Endodermal cell (in vitro differentiated cells): ENCODE measurements around the gene CSPG4. TPM values are rescaled to one million over a fixed set of nuclear protein-coding genes. Genes with fewer than 3 reads are reported as not detected.

Experiments used
- DNase-seq: peaks from one replicate; pipeline ENCODE4 v3.0.0-alpha.2; 2017
- H3K27ac ChIP-seq: 2 replicates; pipeline ENCODE4 v1.5.1; 2013; ENCODE audit warnings: mild to moderate bottlenecking, low read depth, low read length, moderate library complexity
- H3K27me3 ChIP-seq: 2 replicates; pipeline ENCODE4 v1.6.1; 2013; ENCODE audit warnings: mild to moderate bottlenecking, low read length, moderate library complexity; ENCODE audit not compliant: insufficient read depth, control insufficient read depth, poor library complexity, severe bottlenecking
- H3K36me3 ChIP-seq: 2 replicates; pipeline ENCODE4 v1.7.0; 2013; ENCODE audit warnings: mild to moderate bottlenecking, low read length, moderate library complexity; ENCODE audit not compliant: control insufficient read depth, insufficient read depth
- H3K4me1 ChIP-seq: one replicate; pipeline ENCODE4 v1.7.0; 2013; ENCODE audit warnings: low read length; ENCODE audit not compliant: control insufficient read depth, insufficient read depth
- H3K4me3 ChIP-seq: 2 replicates; pipeline ENCODE4 v1.5.1; 2013; ENCODE audit warnings: mild to moderate bottlenecking, low read length, moderate library complexity
- H3K9ac ChIP-seq: 2 replicates; pipeline ENCODE4 v1.6.1; 2013; ENCODE audit warnings: mild to moderate bottlenecking, low read length, moderate library complexity; ENCODE audit not compliant: poor library complexity, severe bottlenecking; ENCODE audit errors: extremely low read depth
- H3K9me3 ChIP-seq: 2 replicates; pipeline ENCODE4 v1.6.1; 2013; ENCODE audit warnings: mild to moderate bottlenecking, low read length, moderate library complexity; ENCODE audit not compliant: control insufficient read depth
- H3K27ac Mint-ChIP-seq: 2 replicates; pipeline ENCODE4 v1.8.0; 2020; ENCODE audit warnings: mixed read lengths
- H3K27me3 Mint-ChIP-seq: 2 replicates; pipeline ENCODE4 v1.8.0; 2021; ENCODE audit warnings: mild to moderate bottlenecking, mixed read lengths; ENCODE audit not compliant: insufficient read depth
- H3K36me3 Mint-ChIP-seq: 2 replicates; pipeline ENCODE4 v1.8.0; 2020; ENCODE audit warnings: low read depth, mixed read lengths
- H3K4me1 Mint-ChIP-seq: 2 replicates; pipeline ENCODE4 v1.8.0; 2020; ENCODE audit warnings: mixed read lengths
- H3K4me3 Mint-ChIP-seq: 2 replicates; pipeline ENCODE4 v1.8.0; 2020; ENCODE audit warnings: mild to moderate bottlenecking, moderate library complexity, mixed read lengths
- H3K9me3 Mint-ChIP-seq: 2 replicates; pipeline ENCODE4 v1.8.0; 2020; ENCODE audit warnings: mild to moderate bottlenecking, mixed read lengths
- CTCF ChIP-seq: fragments of 200-600 bp; sonication (generic); conservative IDR thresholded peaks from 2 replicates; pipeline ENCODE4 v1.5.0; 2021; ENCODE audit warnings: antibody characterized with exemption, mild to moderate bottlenecking
- WGBS, 2 experiments: methylation state at CpG; one replicate each; pipeline versions ENCODE4 v1.1.5 to v1.1.7; 2013; ENCODE audit warnings: missing lambda C conversion rate in 2 of 2, mixed read lengths in 1 of 2; ENCODE audit not compliant: insufficient coverage in 1 of 2, insufficient read length in 1 of 2; 5-methylcytosine and 5-hydroxymethylcytosine counted together
- total RNA-seq, 2 donors: library from RNA; stranded (reverse); fragmentation: NEBNext Ultra II Directional in 1 of 2; extraction: Animal tissue kit (Norgen Biotek cat#: 25700) in 1 of 2; gene quantifications; 2 replicates in 1 of 2; 3 replicates in 1 of 2; pipeline ENCODE4 v1.2.1, GENCODE V29; 2021

CSPG4 gene
- total RNA-seq, 2 donors from 2014 or later, result 1.8 to 3.3 TPM

DNA sequence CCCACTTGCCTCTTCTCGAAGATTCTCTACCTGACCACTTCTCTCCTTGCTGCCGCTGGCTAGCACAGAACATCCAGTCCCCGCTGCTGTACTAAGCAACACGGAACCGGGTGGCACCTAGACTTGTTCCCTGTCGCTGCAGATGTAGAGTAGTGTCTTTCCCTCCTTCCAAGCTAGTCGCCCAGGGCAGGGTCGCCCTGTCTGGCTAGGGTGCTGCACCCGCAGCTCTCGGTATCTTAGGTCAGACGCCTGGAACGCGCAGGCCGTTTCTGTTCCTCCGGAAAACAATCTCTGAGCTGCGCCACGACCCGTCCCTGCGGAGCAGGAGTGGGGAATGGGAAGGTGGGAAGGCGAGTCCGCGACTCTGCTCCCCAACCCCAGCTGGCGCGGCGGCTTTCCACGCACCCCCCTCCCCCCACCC is 65.7 kb downstream of the CSPG4 start:
- Mint-ChIP-seq H3K4me1 (peaks cover 41% of the 10 kb centered on the region), H3K4me3 (peak overlapping the region; percentile 86), H3K36me3 (peaks cover 21% of the 10 kb centered on the region), H3K27me3 (peaks cover 23% of the 10 kb centered on the region), H3K9me3 (no peaks in the 10 kb centered on the region), H3K27ac (peak overlapping the region; percentile 84)
- H3K36me3 ChIP-seq, result peaks cover 18% of the 10 kb centered on the region
- H3K27ac ChIP-seq, result no peak overlapping the region
- H3K9me3 ChIP-seq, result no peaks in the 10 kb centered on the region
- peaks cover 9% of the 10 kb centered on the region for H3K27me3 ChIP-seq
- 5 to 15% methylated on average over 6 to 26 of the region's 26 CpGs for WGBS, 2 experiments
- peak overlapping the region; percentile 93 for H3K9ac ChIP-seq
- H3K4me1 ChIP-seq, result peaks cover 7% of the 10 kb centered on the region
- H3K4me3 ChIP-seq, result peak overlapping the region; percentile 88
- no peak for TF ChIP-seq CTCF
- DNase-seq, result peak; percentile 69

- H3K4me1 Mint-ChIP-seq, result peaks cover 35% of the 10 kb centered on the region
- H3K4me3 ChIP-seq, result peak overlapping the region; percentile 88
- no peak for DNase-seq
- no peaks in the 10 kb centered on the region for H3K9me3 Mint-ChIP-seq
- 60 to 65% methylated on average over 5 of the region's 5 CpGs for WGBS, 2 experiments
- no peak overlapping the region for H3K9ac ChIP-seq
- no peak for TF ChIP-seq CTCF
- H3K27ac Mint-ChIP-seq, result peak overlapping the region; percentile 84
- peaks cover 19% of the 10 kb centered on the region for H3K36me3 Mint-ChIP-seq
- peaks cover 9% of the 10 kb centered on the region for H3K27me3 ChIP-seq
- peaks cover 18% of the 10 kb centered on the region for H3K36me3 ChIP-seq
- no peak overlapping the region for H3K27ac ChIP-seq
- peaks cover 6% of the 10 kb centered on the region for H3K4me1 ChIP-seq
- peak overlapping the region; percentile 86 for H3K4me3 Mint-ChIP-seq
- H3K9me3 ChIP-seq, result no peaks in the 10 kb centered on the region
- peaks cover 23% of the 10 kb centered on the region for H3K27me3 Mint-ChIP-seq
Measured at GRCh38 chr15:75646112-75646943, 66.3 kb downstream of the CSPG4 start.

DNA sequence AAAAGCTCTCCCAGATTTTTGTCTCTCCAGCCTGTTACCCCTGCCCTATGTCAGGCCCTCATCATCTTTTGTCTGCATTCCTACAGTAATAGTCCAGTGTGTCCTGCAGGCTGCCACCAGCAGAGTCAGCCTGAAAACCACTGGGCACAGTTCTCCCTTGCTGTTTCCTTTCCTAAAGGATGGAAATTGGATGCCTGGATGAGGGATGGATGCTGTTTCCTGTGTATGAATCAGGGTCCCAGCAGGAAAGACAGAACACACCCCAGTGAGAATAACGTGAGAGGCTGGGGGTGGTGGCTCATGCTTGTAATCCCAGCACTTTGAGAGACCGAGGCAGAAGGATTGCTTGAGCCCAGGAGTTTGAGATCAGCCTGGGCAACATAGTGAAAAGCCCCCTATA is 68.3 kb downstream of the CSPG4 start:
- 59 to 74% methylated on average over 2 of the region's 2 CpGs for WGBS, 2 experiments
- no peak overlapping the region for H3K27ac ChIP-seq
- no peaks in the 10 kb centered on the region for H3K4me1 ChIP-seq
- no peak overlapping the region for H3K27ac Mint-ChIP-seq
- no peaks in the 10 kb centered on the region for H3K9me3 Mint-ChIP-seq
- no peaks in the 10 kb centered on the region for H3K9me3 ChIP-seq
- TF ChIP-seq CTCF, result no peak
- DNase-seq, result no peak
- H3K27me3 ChIP-seq, result peaks cover 9% of the 10 kb centered on the region
- no peak overlapping the region for H3K4me3 ChIP-seq
- H3K36me3 Mint-ChIP-seq, result peaks cover 4% of the 10 kb centered on the region
- H3K9ac ChIP-seq, result no peak overlapping the region
- H3K36me3 ChIP-seq, result no peaks in the 10 kb centered on the region
- peaks cover 20% of the 10 kb centered on the region for H3K4me1 Mint-ChIP-seq
- H3K4me3 Mint-ChIP-seq, result no peak overlapping the region
- H3K27me3 Mint-ChIP-seq, result peaks cover 23% of the 10 kb centered on the region
